ENCODE results near the gene PRRG2.
A peak's percentile ranks its signal among the peaks of the same experiment; 100 is the strongest.

The PRRG2 gene

DNA sequence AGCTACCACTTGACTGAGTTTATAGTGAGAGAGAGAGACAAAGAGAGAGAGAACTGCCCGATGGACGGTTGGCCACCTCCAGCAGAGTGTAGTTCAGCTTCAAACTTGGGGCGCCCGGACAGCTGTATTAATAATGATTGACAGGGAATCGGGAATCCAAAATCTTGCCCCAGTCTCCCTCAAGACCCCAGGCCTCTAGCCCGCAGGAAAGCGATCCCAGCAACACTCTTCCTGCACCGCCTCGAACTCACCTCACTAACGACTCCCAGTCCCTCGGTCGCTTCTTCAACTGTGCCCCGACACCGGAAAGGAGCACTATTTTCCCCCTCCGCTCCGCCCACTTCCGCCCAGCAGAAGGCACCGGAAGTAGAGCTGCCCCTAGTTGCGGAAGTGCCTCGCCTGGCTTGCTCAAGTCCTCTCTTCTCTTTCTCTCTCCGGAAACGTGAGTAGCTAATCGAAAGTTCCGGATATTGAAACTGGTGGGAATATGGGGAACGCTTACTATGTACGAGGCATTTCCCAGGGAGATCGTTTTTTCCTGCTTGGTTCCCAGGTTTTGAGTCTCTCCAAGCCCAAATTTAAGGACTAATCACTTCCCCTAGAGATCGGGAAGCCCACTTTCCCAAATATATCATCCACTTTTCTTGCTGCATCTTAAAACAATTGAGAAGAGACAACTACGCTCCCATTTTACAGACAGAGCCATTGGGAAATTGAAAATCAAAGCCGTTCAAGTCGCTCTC, 681 bp upstream of the PRRG2 start, which contains the start of gene NOSIP (continued):
- TF ChIP-seq, protein P1, sequence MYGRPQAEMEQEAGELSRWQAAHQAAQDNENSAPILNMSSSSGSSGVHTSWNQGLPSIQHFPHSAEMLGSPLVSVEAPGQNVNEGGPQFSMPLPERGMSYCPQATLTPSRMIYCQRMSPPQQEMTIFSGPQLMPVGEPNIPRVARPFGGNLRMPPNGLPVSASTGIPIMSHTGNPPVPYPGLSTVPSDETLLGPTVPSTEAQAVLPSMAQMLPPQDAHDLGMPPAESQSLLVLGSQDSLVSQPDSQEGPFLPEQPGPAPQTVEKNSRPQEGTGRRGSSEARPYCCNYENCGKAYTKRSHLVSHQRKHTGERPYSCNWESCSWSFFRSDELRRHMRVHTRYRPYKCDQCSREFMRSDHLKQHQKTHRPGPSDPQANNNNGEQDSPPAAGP (tag by site-specific recombination; IDR thresholded peaks at IDR 0.05) = peak; percentile 85
- TF ChIP-seq ZNF311 (tag by site-specific recombination; IDR thresholded peaks at IDR 0.05; ENCODE audit: borderline replicate concordance) (no peak), ZNF530 (tag by site-specific recombination; IDR thresholded peaks at IDR 0.05; ENCODE audit: low read depth) (no peak), ZNF776 (tag by site-specific recombination; IDR thresholded peaks at IDR 0.05; ENCODE audit: borderline replicate concordance) (no peak), KLF7 (tag by site-specific recombination; IDR thresholded peaks at IDR 0.05; ENCODE audit: borderline replicate concordance) (peak; percentile 92; the same call in 1 of the 2 replicates), IKZF3 (tag by site-specific recombination; IDR thresholded peaks at IDR 0.05) (peak; percentile 49; the same call in 1 of the 2 replicates), YY1 (tag by site-specific recombination; IDR thresholded peaks at IDR 0.05) (peak; percentile 77; the same call in 1 of the 2 replicates), ZNF473 (tag by site-specific recombination; IDR thresholded peaks at IDR 0.05) (no peak), ZNF214 (tag by site-specific recombination; IDR thresholded peaks at IDR 0.05; ENCODE audit: borderline replicate concordance) (no peak), ZNF138 (tag by site-specific recombination; IDR thresholded peaks at IDR 0.05; ENCODE audit: borderline replicate concordance) (no peak), ZNF664 (tag by site-specific recombination; IDR thresholded peaks at IDR 0.05) (peak; percentile 72; the same call in 1 of the 2 replicates), ZNF654 (tag by site-specific recombination; IDR thresholded peaks at IDR 0.05; ENCODE audit: low read depth) (no peak), ZBTB6 (tag by site-specific recombination; IDR thresholded peaks at IDR 0.05) (peak; percentile 65; the same call in 1 of the 2 replicates), FEZF1 (tag by site-specific recombination; IDR thresholded peaks at IDR 0.05) (peak; percentile 27), ZNF394 (tag by site-specific recombination; IDR thresholded peaks at IDR 0.05; ENCODE audit: borderline replicate concordance) (peak; percentile 71; the same call in 1 of the 2 replicates), ZFP3 (tag by site-specific recombination; IDR thresholded peaks at IDR 0.05; ENCODE audit: low read depth) (no peak), ZNF223 (tag by site-specific recombination; IDR thresholded peaks at IDR 0.05) (no peak), ZXDB (tag by site-specific recombination; IDR thresholded peaks at IDR 0.05) (peak; percentile 94), ZNF211 (tag by site-specific recombination; IDR thresholded peaks at IDR 0.05; ENCODE audit: low read depth) (no peak), GFI1B (tag by site-specific recombination; IDR thresholded peaks at IDR 0.05) (no peak; the same call in 1 of the 2 replicates), ZNF19 (tag by site-specific recombination; IDR thresholded peaks at IDR 0.05; ENCODE audit: low read depth) (no peak), ZNF626 (tag by site-specific recombination; IDR thresholded peaks at IDR 0.05) (peak; percentile 92; the same call in 1 of the 2 replicates), TRIM28 (IDR thresholded peaks at IDR 0.05; ENCODE audit: borderline replicate concordance, low read length) (0 out of 2 replicates have a peak, but pooled peaks have one; percentile 44), ZNF843 (tag by site-specific recombination; IDR thresholded peaks at IDR 0.05) (no peak; the same call in none of the 2 replicates), SP3 (tag by site-specific recombination; IDR thresholded peaks at IDR 0.05) (peak; percentile 97), SP2 (tag by site-specific recombination; IDR thresholded peaks at IDR 0.05) (peak; percentile 89), BCL11A (tag by site-specific recombination; IDR thresholded peaks at IDR 0.05; ENCODE audit: low read depth) (no peak), ZNF571 (tag by site-specific recombination; IDR thresholded peaks at IDR 0.05) (no peak), ZNF433 (tag by site-specific recombination; IDR thresholded peaks at IDR 0.05; ENCODE audit: low read depth) (no peak), ZNF521 (tag by site-specific recombination; IDR thresholded peaks at IDR 0.05) (no peak), ZNF707 (tag by site-specific recombination; IDR thresholded peaks at IDR 0.05) (no peak), ZNF341 (tag by site-specific recombination; IDR thresholded peaks at IDR 0.05; ENCODE audit: low read depth) (no peak)
- TF ChIP-seq, protein P2, sequence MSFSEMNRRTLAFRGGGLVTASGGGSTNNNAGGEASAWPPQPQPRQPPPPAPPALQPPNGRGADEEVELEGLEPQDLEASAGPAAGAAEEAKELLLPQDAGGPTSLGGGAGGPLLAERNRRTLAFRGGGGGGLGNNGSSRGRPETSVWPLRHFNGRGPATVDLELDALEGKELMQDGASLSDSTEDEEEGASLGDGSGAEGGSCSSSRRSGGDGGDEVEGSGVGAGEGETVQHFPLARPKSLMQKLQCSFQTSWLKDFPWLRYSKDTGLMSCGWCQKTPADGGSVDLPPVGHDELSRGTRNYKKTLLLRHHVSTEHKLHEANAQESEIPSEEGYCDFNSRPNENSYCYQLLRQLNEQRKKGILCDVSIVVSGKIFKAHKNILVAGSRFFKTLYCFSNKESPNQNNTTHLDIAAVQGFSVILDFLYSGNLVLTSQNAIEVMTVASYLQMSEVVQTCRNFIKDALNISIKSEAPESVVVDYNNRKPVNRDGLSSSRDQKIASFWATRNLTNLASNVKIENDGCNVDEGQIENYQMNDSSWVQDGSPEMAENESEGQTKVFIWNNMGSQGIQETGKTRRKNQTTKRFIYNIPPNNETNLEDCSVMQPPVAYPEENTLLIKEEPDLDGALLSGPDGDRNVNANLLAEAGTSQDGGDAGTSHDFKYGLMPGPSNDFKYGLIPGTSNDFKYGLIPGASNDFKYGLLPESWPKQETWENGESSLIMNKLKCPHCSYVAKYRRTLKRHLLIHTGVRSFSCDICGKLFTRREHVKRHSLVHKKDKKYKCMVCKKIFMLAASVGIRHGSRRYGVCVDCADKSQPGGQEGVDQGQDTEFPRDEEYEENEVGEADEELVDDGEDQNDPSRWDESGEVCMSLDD (tag by site-specific recombination; IDR thresholded peaks at IDR 0.05) = peak; percentile 66
- TF ChIP-seq, protein P3, sequence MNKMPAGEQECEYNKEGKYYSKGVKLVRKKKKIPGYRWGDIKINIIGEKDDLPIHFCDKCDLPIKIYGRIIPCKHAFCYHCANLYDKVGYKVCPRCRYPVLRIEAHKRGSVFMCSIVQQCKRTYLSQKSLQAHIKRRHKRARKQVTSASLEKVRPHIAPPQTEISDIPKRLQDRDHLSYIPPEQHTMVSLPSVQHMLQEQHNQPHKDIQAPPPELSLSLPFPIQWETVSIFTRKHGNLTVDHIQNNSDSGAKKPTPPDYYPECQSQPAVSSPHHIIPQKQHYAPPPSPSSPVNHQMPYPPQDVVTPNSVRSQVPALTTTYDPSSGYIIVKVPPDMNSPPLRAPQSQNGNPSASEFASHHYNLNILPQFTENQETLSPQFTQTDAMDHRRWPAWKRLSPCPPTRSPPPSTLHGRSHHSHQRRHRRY (tag by site-specific recombination; IDR thresholded peaks at IDR 0.05) = no peak

Data from HEK293 (cell line).